GM12892 (cell line): ENCODE data around the gene ADRA2B.

Source experiments
- POLR2A ChIP-seq: IDR thresholded peaks from 2 replicates; pipeline ENCODE4 v1.6.1; 2011; ENCODE audit warnings: low read depth, low read length, control low read depth
- POLR2AphosphoS5 ChIP-seq: IDR thresholded peaks from 2 replicates; pipeline ENCODE4 v1.6.1; 2011; ENCODE audit warnings: low read depth, low read length, control low read depth

DNA sequence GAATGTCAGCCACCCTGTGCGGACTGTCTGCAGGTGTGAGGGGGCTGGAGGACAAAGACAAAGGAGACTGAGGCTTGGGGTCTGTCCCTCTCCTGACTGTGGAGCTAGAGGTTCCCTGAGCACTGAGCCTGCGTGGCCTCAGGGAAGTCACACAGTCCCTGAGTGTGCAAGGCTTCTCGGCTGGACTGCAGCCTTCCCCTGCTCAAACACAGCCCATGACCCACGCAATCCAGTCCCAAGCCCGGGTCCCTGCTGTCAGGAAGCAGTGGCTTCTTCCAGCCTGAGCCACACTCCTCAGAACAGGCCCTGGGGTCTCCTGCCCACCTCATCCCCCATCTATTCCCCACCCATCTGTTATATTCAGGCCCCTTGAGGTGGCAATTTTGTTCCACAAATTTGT, 19.2 kb upstream of the ADRA2B start:
- TF ChIP-seq POLR2A = peak; percentile 17; the same call in 1 of the 2 replicates
- TF ChIP-seq POLR2AphosphoS5 = no peak; the same call in 1 of the 2 replicates
